Measurements from ENCODE around the gene ASTN2. TPM values are rescaled to one million over a fixed set of nuclear protein-coding genes. Genes with fewer than 3 reads are reported as not detected.

The ASTN2 gene
- total RNA-seq, 1 donor from 2014 or later = 15.9 TPM

GRCh38 chr9:116812231-116813030, 602.4 kb downstream of the ASTN2 start:
- no peak for DNase-seq (ENCODE audit: extremely low spot score, unreplicated experiment)
- Mint-ChIP-seq H3K27ac (no peak overlapping the region), H3K27me3 (no peaks in the 10 kb centered on the region), H3K9me3 (no peaks in the 10 kb centered on the region), H3K36me3 (no peaks in the 10 kb centered on the region), H3K4me3 (no peak overlapping the region), H3K4me1 (ENCODE audit: unreplicated experiment) (no peaks in the 10 kb centered on the region)
- no peak for TF ChIP-seq CTCF (conservative IDR thresholded peaks at IDR 0.05)

- H3K9me3 Mint-ChIP-seq = no peaks in the 10 kb centered on the region
- no peaks in the 10 kb centered on the region for H3K4me1 Mint-ChIP-seq (ENCODE audit: unreplicated experiment)
- H3K27ac Mint-ChIP-seq = no peak overlapping the region
- no peak for TF ChIP-seq CTCF (conservative IDR thresholded peaks at IDR 0.05)
- no peak overlapping the region for H3K4me3 Mint-ChIP-seq
- no peaks in the 10 kb centered on the region for H3K27me3 Mint-ChIP-seq
- no peak for DNase-seq (ENCODE audit: extremely low spot score, unreplicated experiment)
- no peaks in the 10 kb centered on the region for H3K36me3 Mint-ChIP-seq
Observed at GRCh38 chr9:116809656-116810055, 605.2 kb downstream of the ASTN2 start.

- Mint-ChIP-seq H3K27ac (no peak overlapping the region), H3K9me3 (no peaks in the 10 kb centered on the region), H3K27me3 (no peaks in the 10 kb centered on the region), H3K36me3 (no peaks in the 10 kb centered on the region), H3K4me1 (ENCODE audit: unreplicated experiment) (peaks cover under 1% of the 10 kb centered on the region), H3K4me3 (no peak overlapping the region)
- DNase-seq (ENCODE audit: extremely low spot score, unreplicated experiment) = no peak
- TF ChIP-seq CTCF (conservative IDR thresholded peaks at IDR 0.05) = no peak
Observed at GRCh38 chr9:116806075-116806474, 608.8 kb downstream of the ASTN2 start.

GRCh38 chr9:116800885-116801284, 614.0 kb downstream of the ASTN2 start:
- Mint-ChIP-seq H3K27ac (no peak overlapping the region), H3K4me3 (no peak overlapping the region), H3K4me1 (ENCODE audit: unreplicated experiment) (peaks cover 5% of the 10 kb centered on the region), H3K9me3 (no peaks in the 10 kb centered on the region), H3K27me3 (no peaks in the 10 kb centered on the region), H3K36me3 (peaks cover 3% of the 10 kb centered on the region)
- TF ChIP-seq CTCF (conservative IDR thresholded peaks at IDR 0.05) = no peak
- no peak for DNase-seq (ENCODE audit: extremely low spot score, unreplicated experiment)

GRCh38 chr9:116800074-116800473, 614.8 kb downstream of the ASTN2 start:
- no peak overlapping the region for H3K4me3 Mint-ChIP-seq
- no peak for TF ChIP-seq CTCF (conservative IDR thresholded peaks at IDR 0.05)
- no peaks in the 10 kb centered on the region for H3K27me3 Mint-ChIP-seq
- H3K4me1 Mint-ChIP-seq (ENCODE audit: unreplicated experiment) = peaks cover 5% of the 10 kb centered on the region
- H3K9me3 Mint-ChIP-seq = no peaks in the 10 kb centered on the region
- no peak for DNase-seq (ENCODE audit: extremely low spot score, unreplicated experiment)
- H3K36me3 Mint-ChIP-seq = peaks cover 3% of the 10 kb centered on the region
- H3K27ac Mint-ChIP-seq = no peak overlapping the region
